ENCODE results near the gene CDCA5. TPM values are rescaled to one million over a fixed set of nuclear protein-coding genes. Genes with fewer than 3 reads are reported as not detected.
A peak's percentile ranks its signal among the peaks of the same experiment; 100 is the strongest.

The CDCA5 gene
- total RNA-seq, 1 experiment from 2014 or later: 119 TPM

- BruUV-seq (replicated peaks): no TSS peak
- Histone ChIP-seq H3K27ac (ENCODE audit: low read depth, low read length, poor library complexity, severe bottlenecking) (no peak overlapping the region), H3K9me3 (ENCODE audit: low read depth, low read length, poor library complexity, severe bottlenecking) (no peaks in the 10 kb centered on the region), H3K27me3 (replicated peaks; ENCODE audit: insufficient read depth, low read depth, low read length, poor library complexity) (no peaks in the 10 kb centered on the region), H3K4me1 (ENCODE audit: insufficient read depth, low read length, poor library complexity, severe bottlenecking) (peaks cover 12% of the 10 kb centered on the region), H3K4me3 (ENCODE audit: low read depth, low read length, poor library complexity, severe bottlenecking) (no peak overlapping the region), H3K36me3 (ENCODE audit: insufficient read depth, low read length, poor library complexity, severe bottlenecking) (peaks cover 62% of the 10 kb centered on the region)
- TF ChIP-seq CTCF (conservative IDR thresholded peaks at IDR 0.05; ENCODE audit: low read depth, low read length) (peak; percentile 70), EZH2 (IDR thresholded peaks at IDR 0.05; ENCODE audit: borderline replicate concordance, low read depth, low read length, poor library complexity, severe bottlenecking) (no peak)
- ChIA-PET POLR2A (ENCODE audit: low non-redundant PET) (no interaction called here), CTCF (no interaction called here)
- peak; percentile 61 for DNase-seq (ENCODE audit: low spot score)
- intact Hi-C loops (cut with micrococcal nuclease; ENCODE audit: unreplicated experiment): no loop called here
These were observed 5.7 kb downstream of the CDCA5 start for GRCh38 chr11:65078151-65078550.

- Histone ChIP-seq H3K36me3 (ENCODE audit: insufficient read depth, low read length, poor library complexity, severe bottlenecking) (peaks cover 55% of the 10 kb centered on the region), H3K4me3 (ENCODE audit: low read depth, low read length, poor library complexity, severe bottlenecking) (no peak overlapping the region), H3K27ac (ENCODE audit: low read depth, low read length, poor library complexity, severe bottlenecking) (no peak overlapping the region), H3K9me3 (ENCODE audit: low read depth, low read length, poor library complexity, severe bottlenecking) (no peaks in the 10 kb centered on the region), H3K4me1 (ENCODE audit: insufficient read depth, low read length, poor library complexity, severe bottlenecking) (peaks cover 5% of the 10 kb centered on the region), H3K27me3 (replicated peaks; ENCODE audit: insufficient read depth, low read depth, low read length, poor library complexity) (no peaks in the 10 kb centered on the region)
- no TSS peak for BruUV-seq (replicated peaks)
- no peak for DNase-seq (ENCODE audit: low spot score)
- CTCF ChIA-PET: no interaction called here
- POLR2A ChIA-PET (ENCODE audit: low non-redundant PET): no interaction called here
- TF ChIP-seq EZH2 (IDR thresholded peaks at IDR 0.05; ENCODE audit: borderline replicate concordance, low read depth, low read length, poor library complexity, severe bottlenecking): no peak
- TF ChIP-seq CTCF (conservative IDR thresholded peaks at IDR 0.05; ENCODE audit: low read depth, low read length): no peak
- intact Hi-C loops (cut with micrococcal nuclease; ENCODE audit: unreplicated experiment): no loop called here
These were observed 6.4 kb downstream of the CDCA5 start for GRCh38 chr11:65077451-65077850.

- Histone ChIP-seq H3K4me3 (ENCODE audit: low read depth, low read length, poor library complexity, severe bottlenecking) (no peak overlapping the region), H3K9me3 (ENCODE audit: low read depth, low read length, poor library complexity, severe bottlenecking) (no peaks in the 10 kb centered on the region), H3K27ac (ENCODE audit: low read depth, low read length, poor library complexity, severe bottlenecking) (no peak overlapping the region), H3K36me3 (ENCODE audit: insufficient read depth, low read length, poor library complexity, severe bottlenecking) (peaks cover 14% of the 10 kb centered on the region), H3K4me1 (ENCODE audit: insufficient read depth, low read length, poor library complexity, severe bottlenecking) (peaks cover 3% of the 10 kb centered on the region), H3K27me3 (replicated peaks; ENCODE audit: insufficient read depth, low read depth, low read length, poor library complexity) (no peaks in the 10 kb centered on the region)
- ChIA-PET POLR2A (ENCODE audit: low non-redundant PET) (no interaction called here), CTCF (no interaction called here)
- BruUV-seq (replicated peaks): no TSS peak
- intact Hi-C loops (cut with micrococcal nuclease; ENCODE audit: unreplicated experiment): no loop called here
- TF ChIP-seq EZH2 (IDR thresholded peaks at IDR 0.05; ENCODE audit: borderline replicate concordance, low read depth, low read length, poor library complexity, severe bottlenecking) (no peak), CTCF (conservative IDR thresholded peaks at IDR 0.05; ENCODE audit: low read depth, low read length) (no peak)
- DNase-seq (ENCODE audit: low spot score): no peak
These were observed 11.2 kb downstream of the CDCA5 start for GRCh38 chr11:65072631-65072966.
